Measurements from ENCODE around the gene RGPD4.

The RGPD4 gene

DNA sequence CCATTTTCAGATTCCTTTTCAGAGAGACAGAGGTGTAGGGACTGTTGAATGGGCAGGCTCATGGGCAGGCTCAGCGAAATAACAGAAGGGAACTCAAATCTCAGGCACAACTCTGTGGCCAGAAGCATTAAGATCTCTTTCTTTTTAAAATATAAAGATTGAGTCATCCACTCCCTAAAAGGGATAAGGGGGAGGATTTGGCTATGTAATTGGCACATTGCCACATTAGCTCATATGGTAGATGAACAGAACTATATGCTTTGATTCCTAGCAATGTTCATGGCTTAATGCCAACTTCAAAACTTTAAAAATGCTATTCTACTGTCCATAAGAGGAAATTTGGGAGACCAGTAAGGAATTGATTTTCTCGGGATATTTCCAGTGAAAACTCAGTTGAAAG lies 105.8 kb downstream of the RGPD4 start:
- DNase-seq = no peak

- no peak for DNase-seq
These were observed 106.3 kb downstream of the RGPD4 start for GRCh38 chr2:107932979-107933378.

- DNase-seq = peak in 2 of 3 donors; percentile 5 to 34
These were observed 110.0 kb downstream of the RGPD4 start for GRCh38 chr2:107936433-107937359.

Data from suppressor macrophage treated with lipopolysaccharide for 1 hour (primary cell).